ENCODE measurements around the gene ATRX. TPM values are rescaled to one million over a fixed set of nuclear protein-coding genes. Genes with fewer than 3 reads are reported as not detected.
"Not testable (repeated sequence)": the region's sequence is repeated elsewhere in the genome, so short reads cannot be mapped to it uniquely, and the experiment has no call there.

The ATRX gene
- total RNA-seq (2021; ENCODE audit: unreplicated experiment): 85.8 TPM
- polyA plus RNA-seq (2012; ENCODE audit: insufficient read length): 33.4 TPM
- percentile 91 among the genes with signal in this experiment for Bru-seq, nascent RNA
- percentile 85 among the genes with signal in this experiment for BruChase-seq, experiment 1, labeled RNA remaining after a 2-hour chase
- percentile 91 among the genes with signal in this experiment for BruChase-seq, experiment 2, labeled RNA remaining after a 6-hour chase
- long read RNA-seq, transcript ATRX-213 (10 exons, 3,071 nt): minor isoform, 5 of 211 reads
- long read RNA-seq, transcript ATRX-211 (8 exons, 1,860 nt): major isoform, 6 of 211 reads
- long read RNA-seq, partial matches to known transcripts: 146 of 211 reads
- long read RNA-seq, other reads (novel, unspliced or antisense): 53 of 211 reads

- H3K9me3 ChIP-seq (ENCODE audit: control insufficient read depth, insufficient read depth, low read depth, low read length): no peaks in the 10 kb centered on the region
- DNase-seq (ENCODE audit: low read depth, low spot score): no peak
- POLR2A ChIA-PET: no interaction called here
- 0 out of 2 replicates have a peak, but pooled peaks cover 7% of the 10 kb centered on the region for H3K4me1 ChIP-seq (ENCODE audit: control insufficient read depth, insufficient read depth, low read length)
- in situ Hi-C loops (cut with HindIII; ENCODE audit: low pct_unique_long_range_greater_than_20kb, low sequenced_read_pairs) (no loop called here), intact Hi-C loops (cut with micrococcal nuclease; ENCODE audit: unreplicated experiment) (no loop called here)
- peak within 1 kb of the TSS; percentile 83 to 86 for H3K4me3 ChIP-seq (ENCODE audit: low read depth in 2 of 2, low read length in 2 of 2)
- no TSS peak for BruUV-seq (replicated peaks)
- peak within 1 kb of the TSS; percentile 90 for H3K27ac ChIP-seq (ENCODE audit: low read length)
- peak; percentile 94 for ATAC-seq
- H3K36me3 ChIP-seq (ENCODE audit: control insufficient read depth, insufficient read depth, low read length): no peaks in the 10 kb centered on the region
- TF ChIP-seq POLR2AphosphoS5 (IDR thresholded peaks at IDR 0.05; ENCODE audit: low read depth, low read length): peak; percentile 74
- peak; percentile 77 for TF ChIP-seq TCF7L2 (IDR thresholded peaks at IDR 0.05; ENCODE audit: low read depth, low read length)
- TF ChIP-seq REST (IDR thresholded peaks at IDR 0.05; ENCODE audit: insufficient read depth in 1 of 2, low read depth in 2 of 2, low read length in 1 of 2): no peak
- TF ChIP-seq SIN3A (IDR thresholded peaks at IDR 0.05; ENCODE audit: borderline replicate concordance, insufficient read depth, low read depth, low read length): no peak
- no peak for TF ChIP-seq CTCF (IDR thresholded peaks at IDR 0.05)
- no peaks in the 10 kb centered on the region for H3K27me3 ChIP-seq (ENCODE audit: control insufficient read depth, insufficient read depth, low read length)
- CTCF ChIA-PET: no interaction called here
These were observed at the start of gene ATRX for GRCh38 chrX:77785486-77786364. Gene ATRX, minus strand, starts transcription at chrX:77786216. Its CDS starts 215 bp downstream, at chrX:77786001.

DNA sequence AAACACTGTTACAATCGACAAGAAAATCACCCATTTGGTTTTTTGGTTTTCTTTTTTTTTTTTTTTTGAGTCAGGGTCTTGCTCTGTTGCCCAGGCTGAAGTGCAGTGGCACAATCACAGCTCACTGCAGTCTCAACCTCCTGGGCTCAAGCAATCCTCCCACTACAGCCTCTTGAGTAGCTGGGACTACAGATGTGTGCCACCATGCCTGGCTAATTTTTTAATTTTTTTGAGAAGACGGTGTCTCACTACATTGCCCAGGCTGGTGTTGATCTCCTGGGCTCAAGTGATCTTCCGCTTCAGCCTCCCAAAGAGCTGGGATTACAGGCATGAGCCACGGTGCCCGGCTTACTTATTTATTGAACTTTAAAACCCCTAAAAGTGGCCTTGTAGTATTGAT, 45.5 kb upstream of the ATRX start:
- H3K9me3 ChIP-seq (ENCODE audit: control insufficient read depth, insufficient read depth, low read depth, low read length); H3K36me3 ChIP-seq (ENCODE audit: control insufficient read depth, insufficient read depth, low read length); H3K27me3 ChIP-seq (ENCODE audit: control insufficient read depth, insufficient read depth, low read length); POLR2A ChIA-PET; DNase-seq (ENCODE audit: low read depth, low spot score); in situ Hi-C loops (cut with HindIII; ENCODE audit: low pct_unique_long_range_greater_than_20kb, low sequenced_read_pairs); H3K4me1 ChIP-seq (ENCODE audit: control insufficient read depth, insufficient read depth, low read length); CTCF ChIA-PET; H3K4me3 ChIP-seq (ENCODE audit: low read depth in 2 of 2, low read length in 2 of 2); ATAC-seq; intact Hi-C loops (cut with micrococcal nuclease; ENCODE audit: unreplicated experiment); H3K27ac ChIP-seq (ENCODE audit: low read length); BruUV-seq (replicated peaks): not testable (repeated sequence)

GRCh38 chrX:77821989-77822388, 36.0 kb upstream of the ATRX start:
- H3K27me3 ChIP-seq (ENCODE audit: control insufficient read depth, insufficient read depth, low read length); intact Hi-C loops (cut with micrococcal nuclease; ENCODE audit: unreplicated experiment); H3K27ac ChIP-seq (ENCODE audit: low read length); H3K4me3 ChIP-seq (ENCODE audit: low read depth in 2 of 2, low read length in 2 of 2); ATAC-seq; in situ Hi-C loops (cut with HindIII; ENCODE audit: low pct_unique_long_range_greater_than_20kb, low sequenced_read_pairs); CTCF ChIA-PET; H3K4me1 ChIP-seq (ENCODE audit: control insufficient read depth, insufficient read depth, low read length); H3K36me3 ChIP-seq (ENCODE audit: control insufficient read depth, insufficient read depth, low read length); H3K9me3 ChIP-seq (ENCODE audit: control insufficient read depth, insufficient read depth, low read depth, low read length); BruUV-seq (replicated peaks); POLR2A ChIA-PET; DNase-seq (ENCODE audit: low read depth, low spot score): not testable (repeated sequence)

Data from Panc1 (cell line).